Lower lobe of right lung (tissue), 2 donors: ENCODE data around the gene FAM72A. TPM values are rescaled to one million over a fixed set of nuclear protein-coding genes. Genes with fewer than 3 reads are reported as not detected.
"Not testable (repeated sequence)": the region's sequence is repeated elsewhere in the genome, so short reads cannot be mapped to it uniquely, and the experiment has no call there.

Experiments
- ATAC-seq, 2 donors: fragments of 200-7000 bp; cut with Tn5 transposase; one replicate each; pipeline ENCODE4 v1.9.1; 2020 to 2022; ENCODE audit warnings: mild to moderate bottlenecking in 2 of 2, moderate library complexity in 2 of 2
- DNase-seq: peaks from one replicate; pipeline ENCODE4 v3.0.0-alpha.2; 2020
- H3K27ac ChIP-seq: fragments of 200-600 bp; one replicate; pipeline ENCODE4 v1.8.0; 2022
- H3K27me3 ChIP-seq: fragments of 200-600 bp; one replicate; pipeline ENCODE4 v1.8.0; 2022; ENCODE audit warnings: low read depth
- H3K36me3 ChIP-seq: fragments of 200-600 bp; one replicate; pipeline ENCODE4 v1.8.0; 2022; ENCODE audit warnings: mild to moderate bottlenecking
- H3K4me1 ChIP-seq: fragments of 200-600 bp; one replicate; pipeline ENCODE4 v1.8.0; 2022
- H3K4me3 ChIP-seq: fragments of 200-600 bp; one replicate; pipeline ENCODE4 v1.8.0; 2022; ENCODE audit warnings: mild to moderate bottlenecking
- H3K9me3 ChIP-seq: fragments of 200-600 bp; one replicate; pipeline ENCODE4 v1.8.0; 2022
- intact Hi-C: fragments of 100-400 bp; cut with DNase I; formaldehyde crosslinking; loops from one replicate; pipeline ENCODE4 v1.11.0; 2022
- total RNA-seq: library from RNA; stranded (reverse); fragmentation: NEBNext Ultra II Directional; extraction: Animal tissue kit (Norgen Biotek cat#: 25700); gene quantifications from one replicate; pipeline ENCODE4 v1.2.1, GENCODE V29; 2021
- donor health status: DM: no; HTN: yes; CAD: no; lungs with severe emphysema.

FAM72A gene
- total RNA-seq, 1 donor from 2014 or later, result 5.2 TPM

DNA sequence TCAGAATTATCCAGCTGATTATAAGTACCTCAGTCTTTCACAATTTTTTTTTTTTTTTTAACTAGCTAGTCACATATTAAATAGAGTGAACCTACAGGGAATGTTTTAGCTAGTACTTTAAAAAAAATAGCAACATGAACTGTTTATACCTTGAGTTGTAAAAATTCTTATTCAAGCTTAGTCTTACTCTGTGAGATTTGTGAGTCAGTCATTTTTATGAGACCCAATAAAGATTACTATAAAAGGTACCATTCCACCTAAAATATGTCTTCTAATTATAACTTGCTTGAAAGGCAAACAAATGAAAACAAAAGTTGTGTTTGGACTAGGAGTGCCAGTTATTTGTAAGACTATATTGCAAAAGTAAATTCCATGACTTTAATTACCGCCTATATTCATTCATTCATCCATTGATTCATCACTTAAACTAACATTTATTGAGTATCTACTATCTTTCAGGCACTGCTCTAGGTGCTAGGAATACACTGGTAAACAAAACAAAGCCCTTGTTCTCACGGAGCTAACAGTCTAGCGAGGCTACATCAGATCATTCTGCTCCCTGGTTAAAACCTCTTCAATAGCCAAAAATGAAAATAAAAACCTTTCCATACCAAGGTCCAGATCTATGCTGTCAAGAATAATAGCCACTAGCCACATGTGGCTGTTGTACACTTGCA is 5.8 kb downstream of the FAM72A start:
- H3K9me3 ChIP-seq, H3K4me1 ChIP-seq, DNase-seq, H3K4me3 ChIP-seq, intact Hi-C loops, H3K27me3 ChIP-seq, H3K36me3 ChIP-seq, ATAC-seq, H3K27ac ChIP-seq: not testable (repeated sequence)

DNA sequence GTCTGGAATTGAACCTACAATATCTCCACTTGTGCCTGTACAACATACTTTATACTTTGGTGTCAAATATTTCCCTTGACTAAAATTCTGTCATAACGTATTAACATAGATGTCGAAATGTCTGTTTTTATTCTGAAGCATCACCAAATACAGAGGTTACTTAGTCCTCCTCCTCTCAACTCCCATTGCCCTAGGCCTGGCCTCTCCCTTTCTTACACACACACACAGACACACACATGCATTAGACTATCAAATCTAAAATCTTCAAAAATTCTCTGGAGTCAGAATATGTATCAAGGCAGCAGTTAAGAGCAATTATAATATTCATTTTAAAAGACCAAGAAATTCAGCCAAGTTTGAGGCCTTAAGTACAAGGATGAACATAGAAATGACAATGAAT is 7.5 kb downstream of the FAM72A start:
- H3K27me3 ChIP-seq, H3K27ac ChIP-seq, H3K9me3 ChIP-seq, ATAC-seq, H3K4me1 ChIP-seq, intact Hi-C loops, H3K4me3 ChIP-seq, H3K36me3 ChIP-seq, DNase-seq: not testable (repeated sequence)

DNA sequence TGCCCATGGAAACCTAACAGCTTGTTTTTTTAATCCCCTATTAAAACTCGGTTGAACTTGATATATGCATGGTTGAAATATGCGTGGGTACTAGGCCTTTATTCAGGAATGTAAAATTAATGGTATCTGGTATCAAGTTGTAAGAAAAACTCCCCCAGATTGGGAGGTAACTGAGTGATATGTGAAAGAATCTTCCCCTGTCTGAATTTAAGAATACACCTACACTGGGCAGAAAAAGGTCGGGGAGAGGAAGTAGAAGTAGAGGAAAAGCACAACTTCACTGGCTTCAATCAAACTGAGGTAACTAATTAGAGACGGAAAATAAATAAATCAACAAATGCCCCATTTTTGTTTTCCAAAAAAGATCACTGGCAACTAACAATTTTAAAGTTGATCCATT is 15.8 kb downstream of the FAM72A start:
- H3K36me3 ChIP-seq, H3K9me3 ChIP-seq, intact Hi-C loops, H3K27me3 ChIP-seq, ATAC-seq, H3K27ac ChIP-seq, DNase-seq, H3K4me3 ChIP-seq, H3K4me1 ChIP-seq: not testable (repeated sequence)

DNA sequence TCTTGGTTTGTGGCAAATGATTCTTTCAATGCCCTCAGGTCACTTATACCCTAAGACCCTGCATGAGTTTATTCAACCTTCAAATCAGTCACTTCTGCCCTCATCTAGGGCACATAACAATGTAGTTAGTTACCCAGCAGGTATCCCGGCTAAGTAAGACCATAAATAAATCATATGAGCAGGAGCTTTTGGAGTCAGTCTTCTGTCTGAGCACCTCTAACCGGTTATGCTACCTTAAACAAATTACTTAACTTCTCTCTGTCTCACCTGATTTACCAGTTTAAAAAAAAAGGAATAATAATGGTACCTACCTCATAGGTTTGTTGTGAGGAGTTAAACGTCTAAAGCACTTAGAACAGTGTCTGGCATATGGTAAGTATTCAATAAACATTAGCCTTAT is 16.9 kb downstream of the FAM72A start:
- H3K4me1 ChIP-seq, DNase-seq, intact Hi-C loops, H3K27me3 ChIP-seq, H3K27ac ChIP-seq, ATAC-seq, H3K9me3 ChIP-seq, H3K4me3 ChIP-seq, H3K36me3 ChIP-seq: not testable (repeated sequence)

DNA sequence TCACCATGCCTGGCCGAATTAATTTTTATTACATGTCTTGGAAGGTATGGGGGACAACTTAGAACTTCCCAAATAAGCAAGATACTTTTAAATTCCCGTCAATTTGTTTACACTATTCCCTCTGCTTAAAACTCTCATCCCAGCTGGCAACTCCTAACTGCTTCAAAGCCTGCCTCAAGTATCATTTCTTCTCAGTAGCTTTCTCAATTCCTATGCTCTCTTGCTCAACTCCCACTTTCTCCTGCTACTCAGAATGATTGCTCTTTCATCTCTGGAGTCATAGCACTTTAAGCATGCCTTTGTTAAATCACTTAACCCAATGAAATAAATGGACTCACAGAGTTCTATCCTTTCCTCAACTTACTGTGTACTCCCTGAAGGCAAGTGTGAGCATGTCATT is 18.9 kb downstream of the FAM72A start:
- H3K4me3 ChIP-seq, H3K27me3 ChIP-seq, H3K9me3 ChIP-seq, H3K27ac ChIP-seq, DNase-seq, H3K4me1 ChIP-seq, H3K36me3 ChIP-seq, intact Hi-C loops: not testable (repeated sequence)
- peak in 1 of 2 donors; percentile 61 for ATAC-seq

DNA sequence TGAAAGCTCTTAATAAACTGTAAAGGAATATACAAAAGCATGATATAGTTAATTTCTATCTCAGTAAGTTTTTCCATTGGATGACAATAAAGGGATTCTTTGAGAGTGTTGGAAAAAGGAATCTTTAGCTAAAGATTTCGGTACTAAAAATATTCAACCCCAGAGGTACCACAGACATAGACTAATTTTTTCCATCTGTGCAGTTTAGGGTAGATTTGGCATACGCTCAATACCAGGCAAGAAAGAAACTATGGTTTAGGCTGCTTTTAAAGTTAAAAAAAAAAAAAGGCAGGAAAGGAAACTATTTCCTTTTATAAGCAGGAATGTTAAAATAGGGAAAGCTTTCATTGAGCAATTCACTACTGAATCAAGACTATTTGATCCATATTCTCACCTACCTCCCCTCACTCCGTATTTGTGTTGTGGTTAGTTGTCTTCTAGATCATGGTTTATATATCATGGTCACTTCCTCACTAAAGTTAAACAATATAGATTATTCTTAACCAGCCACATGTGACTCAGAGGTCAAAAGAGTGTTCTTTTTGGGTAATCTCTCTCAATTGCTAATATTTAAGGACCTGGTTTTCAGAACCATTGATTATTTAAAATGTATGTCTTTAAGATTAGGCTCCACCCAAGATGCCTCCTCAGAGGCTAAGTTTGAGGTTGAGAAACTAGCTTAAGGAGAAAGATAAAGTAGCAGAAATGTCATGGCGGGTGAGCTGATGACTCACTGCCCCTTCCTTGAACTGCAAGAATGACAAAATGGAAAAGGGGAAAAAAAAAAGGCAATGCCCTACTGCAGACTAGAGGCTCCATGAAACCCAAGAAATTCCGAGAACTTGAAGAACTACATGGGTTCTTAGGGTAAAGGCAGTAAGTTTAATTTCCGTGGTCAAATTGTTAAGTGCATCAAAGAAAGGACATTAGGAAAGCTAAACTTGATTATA is 20.0 kb downstream of the FAM72A start:
- intact Hi-C loops, H3K4me1 ChIP-seq, H3K36me3 ChIP-seq, H3K9me3 ChIP-seq, H3K4me3 ChIP-seq, H3K27ac ChIP-seq, H3K27me3 ChIP-seq, DNase-seq: not testable (repeated sequence)
- peak in 1 of 2 donors; percentile 70 for ATAC-seq

DNA sequence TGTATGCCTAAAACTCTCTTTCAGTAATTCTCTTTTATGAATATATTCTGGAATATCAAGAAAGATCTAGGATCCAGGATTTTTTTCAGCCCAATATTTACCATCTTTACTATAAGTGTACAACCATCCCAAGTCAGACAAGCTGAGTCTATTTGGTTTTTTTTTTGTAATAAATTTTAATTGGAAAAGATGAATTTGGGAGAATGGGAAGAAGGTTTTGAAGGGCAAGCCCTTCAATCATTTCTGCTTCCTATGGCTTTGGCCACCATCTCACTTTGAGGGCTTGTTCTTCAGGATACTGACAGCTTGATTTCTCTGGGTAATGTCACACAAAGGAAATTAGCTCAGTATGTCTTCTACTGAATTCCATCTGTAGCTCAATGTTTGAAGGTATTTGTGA is 23.0 kb downstream of the FAM72A start:
- H3K4me3 ChIP-seq, H3K27me3 ChIP-seq, H3K27ac ChIP-seq, H3K9me3 ChIP-seq, DNase-seq, H3K36me3 ChIP-seq, H3K4me1 ChIP-seq, ATAC-seq, intact Hi-C loops: not testable (repeated sequence)

DNA sequence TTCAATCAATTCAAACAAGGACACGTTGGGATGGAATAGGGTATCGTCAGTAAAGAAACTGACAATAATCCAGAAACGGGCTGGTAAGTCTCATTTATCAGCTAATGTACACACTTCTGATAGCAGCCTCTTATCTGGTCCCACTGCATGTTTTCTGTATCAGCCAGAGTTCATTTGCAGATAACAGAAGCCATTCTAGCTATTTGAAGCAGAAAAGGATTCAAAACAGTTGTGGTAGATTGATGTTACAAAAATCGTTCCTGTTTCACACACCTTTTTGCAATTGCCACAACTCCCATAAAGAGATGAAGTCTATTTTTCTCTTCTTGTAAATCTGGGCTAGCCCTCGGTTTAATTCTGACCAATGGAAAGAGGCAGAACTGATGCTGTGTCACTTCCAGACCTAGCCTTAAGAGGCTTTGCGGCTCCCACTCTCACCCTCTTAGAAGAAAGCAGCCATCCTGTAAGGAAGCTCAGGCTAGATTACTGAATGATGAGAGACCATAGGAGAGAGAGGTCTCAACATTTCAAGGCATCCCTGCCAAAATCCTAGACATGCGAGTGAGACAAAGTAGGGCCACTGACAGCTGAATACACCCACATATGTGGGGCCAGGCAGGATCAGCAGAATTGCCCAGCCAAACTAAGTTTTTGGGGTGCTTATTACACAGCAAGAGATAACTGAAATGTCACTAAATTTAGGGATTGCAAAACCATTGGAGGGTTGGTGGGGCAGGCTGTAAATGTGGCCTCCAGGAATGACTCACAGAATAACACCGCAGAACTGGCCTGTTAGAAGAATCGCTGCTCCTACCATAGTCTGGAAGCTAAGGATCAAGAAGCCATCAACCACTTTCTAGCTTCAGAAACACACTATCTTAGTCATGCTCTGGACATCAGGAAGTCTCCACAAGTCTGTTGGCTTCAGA is 24.3 kb downstream of the FAM72A start:
- DNase-seq, ATAC-seq, H3K27me3 ChIP-seq, H3K4me1 ChIP-seq, H3K36me3 ChIP-seq, intact Hi-C loops, H3K4me3 ChIP-seq, H3K9me3 ChIP-seq, H3K27ac ChIP-seq: not testable (repeated sequence)

DNA sequence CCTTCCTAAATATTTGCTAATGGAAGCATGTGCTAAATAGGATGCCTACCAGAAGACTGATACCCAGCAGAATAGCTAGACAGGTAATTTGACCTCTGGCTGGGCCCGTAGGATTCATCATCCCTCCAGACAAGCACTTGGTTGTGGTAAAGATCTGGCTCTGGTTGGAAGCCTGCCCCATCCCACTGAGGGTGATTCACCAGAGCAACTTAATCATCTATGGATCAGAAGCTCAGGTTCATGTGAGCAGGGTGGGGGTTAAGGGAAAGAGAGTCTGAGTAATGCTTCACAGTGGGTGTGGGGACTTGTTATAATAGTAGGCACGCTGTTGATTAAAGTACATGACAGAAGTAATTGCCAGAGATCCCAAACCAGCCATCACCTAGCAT is 26.5 kb downstream of the FAM72A start:
- H3K27me3 ChIP-seq, intact Hi-C loops, H3K36me3 ChIP-seq, H3K9me3 ChIP-seq, H3K27ac ChIP-seq, DNase-seq, H3K4me1 ChIP-seq, H3K4me3 ChIP-seq: not testable (repeated sequence)
- peak in 1 of 2 donors; percentile 41 for ATAC-seq

DNA sequence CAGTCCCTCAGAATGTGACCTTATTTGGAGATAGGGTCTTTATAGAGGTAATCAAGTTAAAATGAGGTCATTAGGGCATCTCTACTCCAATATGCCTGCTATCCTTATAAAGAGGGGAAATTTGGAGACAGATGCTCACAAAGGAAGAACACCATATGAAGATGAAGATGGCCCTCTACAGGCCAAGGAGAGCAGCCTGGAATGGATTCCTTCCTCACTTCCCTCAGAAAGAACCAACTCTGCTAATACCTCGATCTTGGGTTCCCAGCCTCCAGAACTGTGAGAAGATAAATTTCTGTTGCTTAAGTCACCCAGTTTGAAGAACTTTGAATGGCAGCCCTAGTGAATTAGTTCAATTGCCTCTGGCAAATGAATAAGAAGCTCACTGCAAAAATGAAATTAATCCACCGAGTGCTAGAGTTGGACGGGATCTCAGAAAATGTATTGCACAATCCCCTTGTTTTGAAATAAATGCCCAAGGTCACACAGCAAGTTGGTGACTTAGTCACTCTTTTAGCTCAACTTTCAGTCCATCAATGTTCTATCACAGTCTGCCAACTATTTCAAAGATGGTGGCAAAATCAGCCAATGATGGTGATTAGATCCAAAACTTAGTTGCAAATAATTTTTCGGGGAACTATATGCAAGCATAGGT is 27.1 kb downstream of the FAM72A start:
- H3K4me3 ChIP-seq, H3K27ac ChIP-seq, H3K4me1 ChIP-seq, H3K9me3 ChIP-seq, H3K27me3 ChIP-seq, DNase-seq, H3K36me3 ChIP-seq, intact Hi-C loops: not testable (repeated sequence)
- peak; percentile 66 to 81 for ATAC-seq

DNA sequence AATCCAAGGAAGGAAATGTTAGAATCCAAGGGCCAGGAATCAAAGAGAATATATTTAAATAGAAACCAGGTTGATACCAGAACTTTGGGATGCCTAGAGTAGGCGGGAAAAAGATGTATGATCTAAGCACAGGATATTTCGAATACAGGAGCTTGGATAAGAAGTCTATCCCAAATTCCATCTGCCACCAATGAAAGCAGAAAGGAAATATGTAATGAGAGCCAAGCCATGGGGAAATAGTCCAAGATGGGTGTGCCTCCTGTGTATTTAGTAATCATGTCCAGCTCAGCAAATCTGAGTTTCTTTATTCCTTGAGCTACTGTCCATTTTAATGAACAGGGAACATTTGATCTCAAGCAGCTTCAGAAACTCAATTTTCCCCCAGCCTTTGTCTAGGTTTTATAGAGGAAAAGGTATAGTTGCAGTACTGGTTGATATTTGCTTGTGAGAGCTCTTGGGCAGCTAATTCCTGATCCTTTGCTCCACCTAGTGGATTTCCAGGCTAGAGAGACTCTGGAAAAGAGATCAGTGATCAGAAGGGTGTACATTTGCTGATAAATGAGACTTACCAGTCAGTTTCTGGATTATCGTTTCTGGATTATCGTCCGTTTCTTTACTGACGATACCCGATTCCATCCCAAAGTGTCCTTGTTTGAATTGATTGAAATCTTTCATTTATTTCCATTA is 28.3 kb downstream of the FAM72A start:
- DNase-seq, intact Hi-C loops, H3K9me3 ChIP-seq, H3K4me3 ChIP-seq, H3K27ac ChIP-seq, H3K36me3 ChIP-seq, H3K4me1 ChIP-seq, H3K27me3 ChIP-seq: not testable (repeated sequence)
- ATAC-seq, result peak; percentile 55 to 61

DNA sequence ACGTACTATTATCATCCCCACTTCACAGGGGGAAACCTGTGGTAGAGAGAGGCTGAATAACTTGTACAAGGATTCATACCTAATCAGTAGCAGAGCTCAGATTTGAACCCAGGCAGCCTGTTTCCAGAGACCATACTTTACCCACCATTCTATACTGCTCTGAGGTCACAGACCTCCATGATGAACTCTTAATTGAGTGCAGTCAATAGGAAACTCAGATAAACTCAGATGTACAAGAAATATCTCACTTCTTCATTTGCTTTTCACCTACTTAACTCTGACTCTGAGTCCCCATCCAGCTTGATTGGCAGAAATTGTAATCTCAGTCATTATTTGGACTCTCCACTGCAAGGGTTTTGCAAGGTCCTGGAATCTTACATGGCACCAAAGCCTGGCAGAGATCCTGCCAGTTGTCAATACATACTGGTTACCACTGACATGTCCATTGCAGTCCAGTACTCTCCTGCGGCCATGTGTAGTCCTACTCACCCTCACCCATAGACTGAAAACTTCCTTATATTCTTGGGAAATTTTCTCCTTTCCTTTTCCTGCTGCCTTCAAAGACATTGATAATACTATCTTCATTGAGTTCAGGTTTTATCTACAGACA is 29.4 kb downstream of the FAM72A start:
- H3K36me3 ChIP-seq, ATAC-seq, H3K9me3 ChIP-seq, H3K4me3 ChIP-seq, H3K27me3 ChIP-seq, H3K4me1 ChIP-seq, DNase-seq, H3K27ac ChIP-seq, intact Hi-C loops: not testable (repeated sequence)
